ENCODE results near the gene RABEP1.

Gene RABEP1

GRCh38 chr17:5281814-5282641 is at the start of gene RABEP1:
RABEP1 (plus strand) TSS chr17:5282284; CDS start chr17:5282487, 203 bp downstream.
- TF ChIP-seq GATA3 (IDR thresholded peaks at IDR 0.05; ENCODE audit: low read depth, low read length) = no peak
- peak; percentile 61 for TF ChIP-seq GATA2 (IDR thresholded peaks at IDR 0.05; ENCODE audit: low read depth, low read length)

- TF ChIP-seq GATA3 (IDR thresholded peaks at IDR 0.05; ENCODE audit: low read depth, low read length) (no peak), GATA2 (IDR thresholded peaks at IDR 0.05; ENCODE audit: low read depth, low read length) (no peak)
These were observed 47.2 kb upstream of the RABEP1 start, which contains the start of gene SCIMP for GRCh38 chr17:5234645-5235576. SCIMP (minus strand) TSS chr17:5234860; CDS start chr17:5234755, 105 bp downstream.

GRCh38 chr17:5236938-5237540 is 45.0 kb upstream of the RABEP1 start:
- TF ChIP-seq GATA3 (IDR thresholded peaks at IDR 0.05; ENCODE audit: low read depth, low read length) (no peak), GATA2 (IDR thresholded peaks at IDR 0.05; ENCODE audit: low read depth, low read length) (no peak)

- no peak for TF ChIP-seq GATA3 (IDR thresholded peaks at IDR 0.05; ENCODE audit: low read depth, low read length)
- no peak for TF ChIP-seq GATA2 (IDR thresholded peaks at IDR 0.05; ENCODE audit: low read depth, low read length)
These were observed 44.5 kb upstream of the RABEP1 start for GRCh38 chr17:5237541-5238016.

GRCh38 chr17:5238333-5238732 is 43.8 kb upstream of the RABEP1 start:
- TF ChIP-seq GATA3 (IDR thresholded peaks at IDR 0.05; ENCODE audit: low read depth, low read length) (no peak), GATA2 (IDR thresholded peaks at IDR 0.05; ENCODE audit: low read depth, low read length) (no peak)

GRCh38 chr17:5241861-5242671 is 40.0 kb upstream of the RABEP1 start:
- TF ChIP-seq GATA2 (IDR thresholded peaks at IDR 0.05; ENCODE audit: low read depth, low read length) (no peak), GATA3 (IDR thresholded peaks at IDR 0.05; ENCODE audit: low read depth, low read length) (no peak)

GRCh38 chr17:5247621-5248020 is 34.5 kb upstream of the RABEP1 start:
- no peak for TF ChIP-seq GATA2 (IDR thresholded peaks at IDR 0.05; ENCODE audit: low read depth, low read length)
- TF ChIP-seq GATA3 (IDR thresholded peaks at IDR 0.05; ENCODE audit: low read depth, low read length) = no peak

GRCh38 chr17:5248821-5249479 is 33.1 kb upstream of the RABEP1 start:
- TF ChIP-seq GATA3 (IDR thresholded peaks at IDR 0.05; ENCODE audit: low read depth, low read length) (no peak), GATA2 (IDR thresholded peaks at IDR 0.05; ENCODE audit: low read depth, low read length) (no peak)

- TF ChIP-seq GATA2 (IDR thresholded peaks at IDR 0.05; ENCODE audit: low read depth, low read length) (no peak), GATA3 (IDR thresholded peaks at IDR 0.05; ENCODE audit: low read depth, low read length) (no peak)
These were observed 32.5 kb upstream of the RABEP1 start for GRCh38 chr17:5249615-5250014.

- TF ChIP-seq GATA2 (IDR thresholded peaks at IDR 0.05; ENCODE audit: low read depth, low read length) = no peak
- TF ChIP-seq GATA3 (IDR thresholded peaks at IDR 0.05; ENCODE audit: low read depth, low read length) = no peak
These were observed 27.7 kb upstream of the RABEP1 start for GRCh38 chr17:5254414-5254813.

GRCh38 chr17:5254903-5255521 is 27.1 kb upstream of the RABEP1 start:
- no peak for TF ChIP-seq GATA2 (IDR thresholded peaks at IDR 0.05; ENCODE audit: low read depth, low read length)
- no peak for TF ChIP-seq GATA3 (IDR thresholded peaks at IDR 0.05; ENCODE audit: low read depth, low read length)

- TF ChIP-seq GATA2 (IDR thresholded peaks at IDR 0.05; ENCODE audit: low read depth, low read length) = no peak
- no peak for TF ChIP-seq GATA3 (IDR thresholded peaks at IDR 0.05; ENCODE audit: low read depth, low read length)
These were observed 25.0 kb upstream of the RABEP1 start for GRCh38 chr17:5257124-5257523.
